HCT116 (cell line): ENCODE data around the gene TAGLN2. TPM values are rescaled to one million over a fixed set of nuclear protein-coding genes. Genes with fewer than 3 reads are reported as not detected.

ENCODE experiments used
- ATAC-seq: fragments of 200-7000 bp; cut with Tn5 transposase; 2 replicates; pipeline ENCODE4 v1.9.1; 2020; ENCODE audit warnings: mild to moderate bottlenecking, moderate library complexity
- BruUV-seq: library from RNA; stranded (reverse); fragments of 400-500 nt; replicated peaks from 2 replicates; lab custom pipeline; 2021; lab: Mats Ljungman, UMichigan
- CTCF ChIA-PET: fragments of 300-600 bp; sonication (Branson Sonifier 250); formaldehyde crosslinking; loops from one replicate; lab custom pipeline; 2021; ENCODE audit warnings: antibody characterized with exemption; lab: Charles Lee
- POLR2A ChIA-PET: fragments of 300-600, 350-600 bp; sonication (Branson Sonifier 250); formaldehyde crosslinking; loops from one replicate; lab custom pipeline; 2021; ENCODE audit warnings: antibody characterized with exemption; lab: Charles Lee
- RAD21 ChIA-PET, 2 experiments: fragments of 300-600 bp; sonication (Branson Sonifier 250); formaldehyde crosslinking; loops; one replicate each; lab custom pipeline; 2023; ENCODE audit warnings: low total read pairs in 2 of 2; ENCODE audit not compliant: uncharacterized antibody in 2 of 2, unreplicated experiment in 2 of 2, low non-redundant PET in 1 of 2; lab: Charles Lee
- DNase-seq: peaks from one replicate; pipeline ENCODE4 v3.0.0-alpha.2; 2010; ENCODE audit warnings: low read depth, low spot score
- H2AFZ ChIP-seq: fragments of 200-600 bp; shearing (Covaris generic), sonication (generic); 2 replicates; pipeline ENCODE4 v1.6.1; 2017; ENCODE audit warnings: low read depth, mixed run types, mixed read lengths, antibody characterized with exemption, low read length; ENCODE audit not compliant: poor library complexity, severe bottlenecking
- H3K27ac ChIP-seq: 2 replicates; pipeline ENCODE4 v1.5.1; 2012; ENCODE audit warnings: low read depth, low read length
- H3K27me3 ChIP-seq: fragments of 200-600 bp; sonication (generic); 2 replicates; pipeline ENCODE4 v1.6.1; 2016; ENCODE audit warnings: mixed run types, low read length, mixed read lengths; ENCODE audit not compliant: insufficient read depth
- H3K36me3 ChIP-seq, 2 experiments: fragments of 200-500 bp in 1 of 2; fragments of 200-600 bp in 1 of 2; sonication (Bioruptor generic) in 1 of 2; sonication (generic) in 1 of 2; 2 replicates each; pipeline versions ENCODE4 v1.5.1 to v1.6.1; 2014 to 2016; ENCODE audit warnings: low read length in 2 of 2, inconsistent platforms in 1 of 2, mixed read lengths in 1 of 2, mixed run types in 1 of 2; ENCODE audit not compliant: insufficient read depth in 2 of 2, control insufficient read depth in 1 of 2
- H3K4me1 ChIP-seq, 2 experiments: fragments of 200-600 bp in 1 of 2; sonication (generic) in 1 of 2; 2 replicates each; pipeline versions ENCODE4 v1.5.1 to v1.6.1; 2012 to 2017; ENCODE audit warnings: low read length in 2 of 2, inconsistent platforms in 1 of 2, mild to moderate bottlenecking in 1 of 2, mixed read lengths in 1 of 2, mixed run types in 1 of 2, moderate library complexity in 1 of 2; ENCODE audit not compliant: insufficient read depth in 2 of 2, control insufficient read depth in 1 of 2
- H3K4me2 ChIP-seq: fragments of 200-600 bp; sonication (generic); 2 replicates; pipeline ENCODE4 v1.6.1; 2017; ENCODE audit warnings: mixed run types, low read length, mixed read lengths
- H3K4me3 ChIP-seq, 2 experiments: fragments of 200-600 bp in 1 of 2; sonication (generic) in 1 of 2; replicated peaks in 1 of 2; 2 replicates each; pipeline ENCODE4 v1.5.1; 2011 to 2016; ENCODE audit warnings: low read length in 2 of 2, control low read depth in 1 of 2, low read depth in 1 of 2, mild to moderate bottlenecking in 1 of 2, mixed read lengths in 1 of 2, mixed run types in 1 of 2
- H3K79me2 ChIP-seq: fragments of 200-600 bp; sonication (generic); 2 replicates; pipeline ENCODE4 v1.6.1; 2017; ENCODE audit warnings: mild to moderate bottlenecking, mixed run types, low read length, moderate library complexity, mixed read lengths; ENCODE audit not compliant: insufficient read depth
- H3K9ac ChIP-seq: fragments of 200-600 bp; sonication (generic); 2 replicates; pipeline ENCODE4 v1.6.1; 2016; ENCODE audit warnings: low read length, mixed read lengths
- H3K9me2 ChIP-seq: fragments of 200-600 bp; sonication (generic), shearing (Covaris generic); 2 replicates; pipeline ENCODE4 v1.6.1; 2017; ENCODE audit warnings: mixed run types, mild to moderate bottlenecking, moderate library complexity; ENCODE audit not compliant: insufficient read depth
- H3K9me3 ChIP-seq, 2 experiments: fragments of 200-500 bp in 1 of 2; fragments of 200-600 bp in 1 of 2; sonication (Bioruptor generic) in 1 of 2; sonication (generic) in 1 of 2; 2 replicates each; pipeline ENCODE4 v1.6.1; 2014 to 2017; ENCODE audit warnings: low read length in 2 of 2, mixed read lengths in 2 of 2, inconsistent platforms in 1 of 2, low read depth in 1 of 2, mild to moderate bottlenecking in 1 of 2, mixed run types in 1 of 2, moderate library complexity in 1 of 2; ENCODE audit not compliant: control insufficient read depth in 1 of 2, insufficient read depth in 1 of 2
- H4K20me1 ChIP-seq: fragments of 200-600 bp; sonication (generic), shearing (Covaris generic); 2 replicates; pipeline ENCODE4 v1.6.1; 2017; ENCODE audit warnings: mixed run types, mild to moderate bottlenecking, moderate library complexity; ENCODE audit not compliant: insufficient read depth
- CBX3 ChIP-seq: IDR thresholded peaks from 2 replicates; pipeline ENCODE4 v1.6.1; 2012; ENCODE audit warnings: low read depth
- CEBPB ChIP-seq: IDR thresholded peaks from 2 replicates; pipeline ENCODE4 v1.6.1; 2012; ENCODE audit warnings: low read depth
- EGR1 ChIP-seq: IDR thresholded peaks from 2 replicates; pipeline ENCODE4 v1.6.1; 2012; ENCODE audit warnings: low read depth
- ELF1 ChIP-seq: IDR thresholded peaks from 2 replicates; pipeline ENCODE4 v1.6.1; 2012; ENCODE audit warnings: low read depth, borderline replicate concordance
- FOSL1 ChIP-seq: IDR thresholded peaks from 2 replicates; pipeline ENCODE4 v1.6.1; 2012; ENCODE audit warnings: low read depth
- JUND ChIP-seq: IDR thresholded peaks from 2 replicates; pipeline ENCODE4 v1.6.1; 2012
- MAX ChIP-seq: IDR thresholded peaks from 2 replicates; pipeline ENCODE4 v1.6.1; 2012
- POLR2A ChIP-seq: IDR thresholded peaks from 2 replicates; pipeline ENCODE4 v1.7.0; 2011; ENCODE audit warnings: borderline replicate concordance; ENCODE audit not compliant: insufficient read depth, insufficient read length; ENCODE audit errors: extremely low read depth
- RAD21 ChIP-seq: IDR thresholded peaks from 2 replicates; pipeline ENCODE4 v1.6.1; 2012; ENCODE audit warnings: low read depth, mild to moderate bottlenecking
- SRF ChIP-seq: IDR thresholded peaks from 2 replicates; pipeline ENCODE4 v1.6.1; 2012; ENCODE audit warnings: low read depth
- TCF7L2 ChIP-seq: IDR thresholded peaks from 2 replicates; pipeline ENCODE4 v1.7.0; 2011; ENCODE audit warnings: borderline replicate concordance, inconsistent platforms; ENCODE audit not compliant: insufficient read depth, insufficient read length; ENCODE audit errors: extremely low read depth
- ZNF274 ChIP-seq: fragments of 200-500 bp; sonication (Bioruptor generic); IDR thresholded peaks from 2 replicates; pipeline ENCODE4 v1.6.1; 2014; ENCODE audit warnings: mild to moderate bottlenecking, low read depth, low read length, inconsistent platforms
- intact Hi-C: fragments of 100-400 bp; cut with micrococcal nuclease; formaldehyde crosslinking; loops from 2 replicates; pipeline ENCODE4 v1.10.0; 2022
- total RNA-seq: library from RNA; stranded (reverse); gene quantifications from one replicate; pipeline ENCODE4 v1.2.1, GENCODE V29; 2021; ENCODE audit not compliant: unreplicated experiment

TAGLN2 gene
- total RNA-seq, 1 experiment from 2014 or later, result 127 TPM

- Histone ChIP-seq H3K4me3 (no peak overlapping the region), H3K79me2 (peaks cover 15% of the 10 kb centered on the region), H3K27me3 (no peaks in the 10 kb centered on the region), H4K20me1 (no peaks in the 10 kb centered on the region; the same call in 1 of the 2 replicates), H2AFZ (no peak overlapping the region), H3K9me3 (no peaks in the 10 kb centered on the region), H3K36me3 (no peaks in the 10 kb centered on the region; a peak in 1 of 4 replicates), H3K27ac (no peak overlapping the region)
- ATAC-seq, result no peak
- ChIA-PET CTCF (interaction anchor here (1.0 kb wide), 1 partner anchor 80 kb away, joined by 3 read pairs; no protein-coding TSS in a partner anchor), POLR2A (no interaction called here)
- intact Hi-C loops, result no loop called here
- BruUV-seq, result no TSS peak
- TF ChIP-seq CBX3, result no peak
- no peak for TF ChIP-seq ELF1
- TF ChIP-seq RAD21, result no peak
- no peak for TF ChIP-seq EGR1
- no peak for TF ChIP-seq SRF
- TF ChIP-seq MAX, result no peak
- TF ChIP-seq FOSL1, result no peak
- TF ChIP-seq CEBPB, result no peak
- TF ChIP-seq JUND, result no peak
- no peak for TF ChIP-seq ZNF274
- no peak for TF ChIP-seq POLR2A
- no peak for TF ChIP-seq TCF7L2
- TF ChIP-seq, all 23 proteins: peak for 0
- H3K4me2 ChIP-seq, result no peak overlapping the region
- H3K9me2 ChIP-seq, result no peaks in the 10 kb centered on the region
- H3K9ac ChIP-seq, result no peak overlapping the region
- peaks cover 16 to 35% of the 10 kb centered on the region in 2 experiments for H3K4me1 ChIP-seq
- no peak for DNase-seq
- RAD21 ChIA-PET, result no interaction called here
Measured at GRCh38 chr1:159927849-159928431, 2.6 kb upstream of the TAGLN2 start.
